OCI-LY1 (cell line): ENCODE measurements around the gene SCYL2.

Source experiments
- H2AFZ ChIP-seq: fragments of 200-600 bp; sonication (generic), shearing (Covaris generic); 2 replicates; pipeline ENCODE4 v1.6.0; 2014; ENCODE audit warnings: antibody characterized with exemption, mild to moderate bottlenecking, low read length
- H3F3A ChIP-seq: fragments of 200-600 bp; sonication (generic), shearing (Covaris generic); 2 replicates; pipeline ENCODE4 v1.6.0; 2014; ENCODE audit warnings: mild to moderate bottlenecking, antibody characterized with exemption, low read length, moderate library complexity; ENCODE audit not compliant: insufficient read depth
- H3K27ac ChIP-seq: fragments of 200-600 bp; sonication (generic); 2 replicates; pipeline ENCODE4 v1.5.1; 2014; ENCODE audit warnings: low read length, mixed run types, mild to moderate bottlenecking, low read depth; ENCODE audit not compliant: poor library complexity, severe bottlenecking
- H3K27me3 ChIP-seq: fragments of 200-600 bp; sonication (generic); 2 replicates; pipeline ENCODE4 v1.6.0; 2014; ENCODE audit warnings: antibody characterized with exemption, mild to moderate bottlenecking, low read length, moderate library complexity; ENCODE audit not compliant: insufficient read depth
- H3K36me3 ChIP-seq: fragments of 200-600 bp; sonication (generic); 2 replicates; pipeline ENCODE4 v1.6.1; 2014; ENCODE audit warnings: mild to moderate bottlenecking, antibody characterized with exemption, low read length, moderate library complexity, mixed read lengths; ENCODE audit not compliant: insufficient read depth
- H3K4me1 ChIP-seq: fragments of 200-600 bp; sonication (generic); 2 replicates; pipeline ENCODE4 v1.5.1; 2014; ENCODE audit warnings: mild to moderate bottlenecking, low read length, moderate library complexity; ENCODE audit not compliant: insufficient read depth, severe bottlenecking
- H3K4me2 ChIP-seq: fragments of 200-600 bp; sonication (generic), shearing (Covaris generic); 2 replicates; pipeline ENCODE4 v1.6.1; 2014; ENCODE audit warnings: low read length
- H3K4me3 ChIP-seq: fragments of 200-600 bp; sonication (generic); 2 replicates; pipeline ENCODE4 v1.5.1; 2014; ENCODE audit warnings: low read length, low read depth, mild to moderate bottlenecking, mixed read lengths; ENCODE audit not compliant: poor library complexity, severe bottlenecking
- H3K79me2 ChIP-seq: fragments of 200-600 bp; shearing (Covaris generic); 2 replicates; pipeline ENCODE4 v1.6.1; 2016; ENCODE audit warnings: mixed run types, low read length, mixed read lengths; ENCODE audit not compliant: insufficient read depth
- H3K9ac ChIP-seq: fragments of 200-600 bp; sonication (generic), shearing (Covaris generic); 2 replicates; pipeline ENCODE4 v1.6.1; 2014; ENCODE audit warnings: mild to moderate bottlenecking, low read length, mixed read lengths
- H3K9me2 ChIP-seq: fragments of 200-600 bp; sonication (generic), shearing (Covaris generic); 2 replicates; pipeline ENCODE4 v1.6.1; 2014; ENCODE audit warnings: low read depth, mild to moderate bottlenecking, low read length, mixed read lengths
- H3K9me3 ChIP-seq: fragments of 200-600 bp; shearing (Covaris generic); 2 replicates; pipeline ENCODE4 v1.6.1; 2014; ENCODE audit warnings: low read length, mixed read lengths
- H4K20me1 ChIP-seq: fragments of 200-600 bp; sonication (generic), shearing (Covaris generic); 2 replicates; pipeline ENCODE4 v1.6.0; 2016; ENCODE audit warnings: mild to moderate bottlenecking, low read length; ENCODE audit not compliant: insufficient read depth
- EZH2 ChIP-seq: fragments of 200-600 bp; sonication (generic), shearing (Covaris generic); IDR thresholded peaks from 2 replicates; pipeline ENCODE4 v1.8.0; 2017; ENCODE audit warnings: borderline replicate concordance, mixed run types, mild to moderate bottlenecking, antibody characterized with exemption, low read length, moderate library complexity, mixed read lengths
- TF ChIP-seq, protein P1 (sequence below): fragments of 200-600 bp; sonication (generic), shearing (Covaris generic); IDR thresholded peaks from 2 replicates; pipeline ENCODE4 v1.5.1; 2017; ENCODE audit warnings: mild to moderate bottlenecking, antibody characterized with exemption, low read length, moderate library complexity, mixed read lengths

Gene SCYL2

DNA sequence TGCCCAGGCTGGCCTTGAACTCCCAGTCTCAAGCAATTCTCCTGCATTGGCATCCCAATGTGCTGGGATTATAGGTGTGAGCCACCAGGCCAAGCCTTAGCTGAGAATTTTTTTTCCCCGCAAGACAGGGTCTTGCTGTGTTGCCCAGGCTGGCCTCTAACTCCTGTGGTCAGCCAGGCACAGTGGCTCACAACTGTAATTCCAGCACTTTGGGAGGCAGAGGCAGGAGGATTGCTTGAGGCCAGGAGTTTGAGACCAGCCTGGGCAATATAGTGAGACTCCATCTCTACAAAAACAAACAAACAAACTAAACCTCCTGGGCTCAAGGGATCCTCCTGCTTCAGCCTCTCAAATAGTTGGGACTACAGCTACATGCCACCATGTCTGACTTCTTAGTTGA is 27.4 kb upstream of the SCYL2 start:
- H3K4me2 ChIP-seq: no peak overlapping the region
- no peak for TF ChIP-seq EZH2
- TF ChIP-seq, protein P1, sequence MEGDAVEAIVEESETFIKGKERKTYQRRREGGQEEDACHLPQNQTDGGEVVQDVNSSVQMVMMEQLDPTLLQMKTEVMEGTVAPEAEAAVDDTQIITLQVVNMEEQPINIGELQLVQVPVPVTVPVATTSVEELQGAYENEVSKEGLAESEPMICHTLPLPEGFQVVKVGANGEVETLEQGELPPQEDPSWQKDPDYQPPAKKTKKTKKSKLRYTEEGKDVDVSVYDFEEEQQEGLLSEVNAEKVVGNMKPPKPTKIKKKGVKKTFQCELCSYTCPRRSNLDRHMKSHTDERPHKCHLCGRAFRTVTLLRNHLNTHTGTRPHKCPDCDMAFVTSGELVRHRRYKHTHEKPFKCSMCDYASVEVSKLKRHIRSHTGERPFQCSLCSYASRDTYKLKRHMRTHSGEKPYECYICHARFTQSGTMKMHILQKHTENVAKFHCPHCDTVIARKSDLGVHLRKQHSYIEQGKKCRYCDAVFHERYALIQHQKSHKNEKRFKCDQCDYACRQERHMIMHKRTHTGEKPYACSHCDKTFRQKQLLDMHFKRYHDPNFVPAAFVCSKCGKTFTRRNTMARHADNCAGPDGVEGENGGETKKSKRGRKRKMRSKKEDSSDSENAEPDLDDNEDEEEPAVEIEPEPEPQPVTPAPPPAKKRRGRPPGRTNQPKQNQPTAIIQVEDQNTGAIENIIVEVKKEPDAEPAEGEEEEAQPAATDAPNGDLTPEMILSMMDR: no peak
- H3F3A ChIP-seq: no peaks in the 10 kb centered on the region
- no peak overlapping the region for H3K4me3 ChIP-seq
- no peaks in the 10 kb centered on the region for H3K9me2 ChIP-seq
- no peaks in the 10 kb centered on the region for H3K9me3 ChIP-seq
- no peaks in the 10 kb centered on the region for H3K27me3 ChIP-seq
- no peaks in the 10 kb centered on the region for H4K20me1 ChIP-seq
- H3K79me2 ChIP-seq: no peaks in the 10 kb centered on the region
- no peak overlapping the region for H2AFZ ChIP-seq
- no peaks in the 10 kb centered on the region for H3K36me3 ChIP-seq
- no peak overlapping the region for H3K9ac ChIP-seq
- no peak overlapping the region for H3K27ac ChIP-seq
- no peaks in the 10 kb centered on the region for H3K4me1 ChIP-seq

DNA sequence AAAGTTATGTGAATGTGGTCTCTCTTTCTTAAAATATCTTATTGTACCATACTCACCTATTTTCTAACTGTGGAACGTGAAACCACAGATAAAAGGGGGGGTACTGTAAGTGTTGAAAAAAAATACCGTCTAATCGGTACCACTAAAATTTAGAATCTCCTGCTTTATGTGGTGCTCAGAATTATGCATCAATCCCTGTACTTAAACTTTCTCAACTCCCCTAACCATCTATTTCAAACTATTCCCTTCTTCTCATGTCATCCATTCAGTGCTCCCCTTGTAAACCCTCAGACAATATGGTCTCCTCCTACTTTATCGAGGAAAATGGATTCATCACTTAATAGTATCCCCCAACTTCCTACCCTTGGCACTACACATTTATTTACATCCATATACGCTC is 23.8 kb upstream of the SCYL2 start:
- no peak overlapping the region for H3K4me3 ChIP-seq
- H3F3A ChIP-seq: no peaks in the 10 kb centered on the region
- no peak overlapping the region for H3K9ac ChIP-seq
- no peak overlapping the region for H2AFZ ChIP-seq
- no peak overlapping the region for H3K27ac ChIP-seq
- no peaks in the 10 kb centered on the region for H3K36me3 ChIP-seq
- H3K4me1 ChIP-seq: no peaks in the 10 kb centered on the region
- H3K9me3 ChIP-seq: no peaks in the 10 kb centered on the region
- no peaks in the 10 kb centered on the region for H3K79me2 ChIP-seq
- H3K27me3 ChIP-seq: no peaks in the 10 kb centered on the region
- H3K9me2 ChIP-seq: no peaks in the 10 kb centered on the region
- H4K20me1 ChIP-seq: no peaks in the 10 kb centered on the region
- H3K4me2 ChIP-seq: no peak overlapping the region
- TF ChIP-seq, protein P1: no peak
- no peak for TF ChIP-seq EZH2

DNA sequence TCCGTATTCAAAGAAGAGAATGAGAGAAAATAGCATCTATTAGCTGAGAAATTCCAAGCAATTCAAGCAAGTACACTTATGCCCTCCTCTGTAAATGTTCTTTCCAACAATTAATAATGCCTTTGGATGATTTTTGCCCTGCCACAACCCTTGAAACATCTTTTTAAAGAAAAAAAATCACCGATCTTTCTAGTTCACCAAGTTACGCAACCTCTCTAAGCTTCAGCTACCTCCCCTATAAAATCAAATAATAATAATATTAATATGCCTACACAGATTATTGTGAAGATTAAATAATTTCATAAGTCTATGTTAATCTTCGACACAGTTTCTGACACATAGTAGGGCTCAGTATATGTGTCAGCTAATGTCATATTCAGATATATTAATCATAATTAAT is 19.2 kb upstream of the SCYL2 start:
- Histone ChIP-seq H2AFZ (no peak overlapping the region), H3K36me3 (no peaks in the 10 kb centered on the region), H3F3A (no peaks in the 10 kb centered on the region), H3K79me2 (no peaks in the 10 kb centered on the region), H3K4me1 (no peaks in the 10 kb centered on the region), H3K27ac (no peak overlapping the region), H3K27me3 (no peaks in the 10 kb centered on the region), H3K9me2 (no peaks in the 10 kb centered on the region), H3K4me2 (no peak overlapping the region), H3K9me3 (no peaks in the 10 kb centered on the region), H4K20me1 (no peaks in the 10 kb centered on the region), H3K4me3 (no peak overlapping the region), H3K9ac (no peak overlapping the region)
- TF ChIP-seq EZH2: no peak
- TF ChIP-seq, protein P1: no peak
